ENCODE data around the gene MBD3L3.
"Not testable (repeated sequence)": the region's sequence is repeated elsewhere in the genome, so short reads cannot be mapped to it uniquely, and the experiment has no call there.

The MBD3L3 gene

GRCh38 chr19:7058576-7058975 lies at the start of gene MBD3L3:
MBD3L3 (minus strand) TSS chr19:7058676; CDS start chr19:7058605, 71 bp downstream.
- not testable (repeated sequence) for DNase-seq (ENCODE audit: low read depth)

GRCh38 chr19:7106711-7107657 lies 48.5 kb upstream of the MBD3L3 start:
- no peak for DNase-seq (ENCODE audit: low read depth)

- no peak for DNase-seq (ENCODE audit: low read depth)
These were observed 46.4 kb upstream of the MBD3L3 start for GRCh38 chr19:7104747-7105447.

GRCh38 chr19:7101498-7102253 lies 43.2 kb upstream of the MBD3L3 start:
- no peak for DNase-seq (ENCODE audit: low read depth)

- no peak for DNase-seq (ENCODE audit: low read depth)
These were observed 41.1 kb upstream of the MBD3L3 start for GRCh38 chr19:7099597-7099921.

- peak; percentile 68 for DNase-seq (ENCODE audit: low read depth)
These were observed 40.5 kb upstream of the MBD3L3 start for GRCh38 chr19:7098701-7099596.

- no peak for DNase-seq (ENCODE audit: low read depth)
These were observed 39.6 kb upstream of the MBD3L3 start for GRCh38 chr19:7098096-7098495.

- DNase-seq (ENCODE audit: low read depth), result no peak
These were observed 30.5 kb upstream of the MBD3L3 start for GRCh38 chr19:7088999-7089398.

GRCh38 chr19:7083076-7083956 lies 24.8 kb upstream of the MBD3L3 start:
- no peak for DNase-seq (ENCODE audit: low read depth)

GRCh38 chr19:7078008-7078407 lies 19.5 kb upstream of the MBD3L3 start:
- no peak for DNase-seq (ENCODE audit: low read depth)

GRCh38 chr19:7076151-7076550 lies 17.7 kb upstream of the MBD3L3 start:
- no peak for DNase-seq (ENCODE audit: low read depth)

- no peak for DNase-seq (ENCODE audit: low read depth)
These were observed 16.3 kb upstream of the MBD3L3 start for GRCh38 chr19:7074705-7075282.

- DNase-seq (ENCODE audit: low read depth), result no peak
These were observed 14.1 kb upstream of the MBD3L3 start for GRCh38 chr19:7072541-7072940.

GRCh38 chr19:7069904-7070226 lies 11.4 kb upstream of the MBD3L3 start:
- DNase-seq (ENCODE audit: low read depth), result no peak

GRCh38 chr19:7069042-7069903 lies 10.8 kb upstream of the MBD3L3 start, which contains the start of gene ZNF557:
ZNF557 (plus strand) TSS chr19:7069703; CDS start chr19:7075075, 5,372 bp downstream.
- peak; percentile 81 for DNase-seq (ENCODE audit: low read depth)

GRCh38 chr19:7068599-7068998 lies 10.1 kb upstream of the MBD3L3 start:
- DNase-seq (ENCODE audit: low read depth), result no peak

- DNase-seq (ENCODE audit: low read depth), result no peak
These were observed 9.2 kb upstream of the MBD3L3 start for GRCh38 chr19:7067716-7068115.

- not testable (repeated sequence) for DNase-seq (ENCODE audit: low read depth)
These were observed 8.6 kb upstream of the MBD3L3 start for GRCh38 chr19:7067122-7067521.

GRCh38 chr19:7063764-7064418 lies 5.4 kb upstream of the MBD3L3 start:
- DNase-seq (ENCODE audit: low read depth), result no peak
